K562 (cell line): Measurements from ENCODE around the gene TELO2. TPM values are rescaled to one million over a fixed set of nuclear protein-coding genes. Genes with fewer than 3 reads are reported as not detected.

Experiments
- DIDO1 ChIP-seq: fragments of 450-650 bp; IDR thresholded peaks from 2 replicates; pipeline ENCODE4 v1.6.1; 2016; ENCODE audit warnings: low read depth, missing biosample characterization, missing genetic modification characterization
- ERF ChIP-seq: fragments of 450-650 bp; formaldehyde crosslinking; IDR thresholded peaks from 2 replicates; pipeline ENCODE4 v1.4.0; 2020; ENCODE audit warnings: mild to moderate bottlenecking, mixed read lengths
- HMG20A ChIP-seq: fragments of 450-650 bp; formaldehyde crosslinking; conservative IDR thresholded peaks from 2 replicates; pipeline ENCODE4 v1.4.0; 2020; ENCODE audit warnings: mild to moderate bottlenecking, mixed read lengths
- MTA3 ChIP-seq: fragments of 450-650 bp; formaldehyde crosslinking; IDR thresholded peaks from 2 replicates; pipeline ENCODE4 v1.6.1; 2017; ENCODE audit warnings: mild to moderate bottlenecking, borderline replicate concordance
- MTF1 ChIP-seq: fragments of 250-450 bp; sonication (Bioruptor Pico); IDR thresholded peaks from 2 replicates; pipeline ENCODE4 v1.9.0; 2021; ENCODE audit warnings: moderate library complexity, mild to moderate bottlenecking, inconsistent platforms, borderline replicate concordance
- NUFIP1 ChIP-seq: fragments of 450-650 bp; IDR thresholded peaks from 2 replicates; pipeline ENCODE4 v1.6.1; 2018; ENCODE audit not compliant: partially characterized antibody
- PYGO2 ChIP-seq: fragments of 450-650 bp; IDR thresholded peaks from 2 replicates; pipeline ENCODE4 v1.6.1; 2016; ENCODE audit warnings: mild to moderate bottlenecking, missing genetic modification characterization, moderate library complexity, missing compliant biosample characterization
- SOX6 ChIP-seq: fragments of 450-650 bp; IDR thresholded peaks from 2 replicates; pipeline ENCODE4 v1.6.1; 2014; ENCODE audit warnings: mild to moderate bottlenecking
- TSC22D4 ChIP-seq: fragments of 450-650 bp; IDR thresholded peaks from 2 replicates; pipeline ENCODE4 v1.6.1; 2016; ENCODE audit warnings: missing genetic modification characterization, missing biosample characterization, control low read depth
- ZKSCAN3 ChIP-seq: fragments of 250-450 bp; sonication (Bioruptor Pico); IDR thresholded peaks from 2 replicates; pipeline ENCODE4 v1.4.0; 2020
- polyA plus RNA-seq, 8 experiments: library from polyadenylated mRNA; depleted of rRNA in 4 of 8; stranded (reverse) in 5 of 8; unstranded in 3 of 8; fragments of >200 nt; fragmentation: Nextera tagmentation in 2 of 8; fragmentation: Illumina TruSeq in 1 of 8; extraction: Ambion mirVana in 2 of 8; extraction: Trizol in 1 of 8; gene quantifications; 2 replicates each; pipeline versions ENCODE4 v1.2.1 to v1.2.3, GENCODE V29; 2011 to 2014; ENCODE audit warnings: inconsistent platforms in 1 of 8, missing spikeins in 1 of 8
- total RNA-seq, 7 experiments: library from RNA; depleted of rRNA in 6 of 7; stranded (reverse); fragments of >200 nt in 6 of 7; fragmentation: Illumina TruSeq in 2 of 7; extraction: Trizol in 2 of 7; gene quantifications; 2 replicates each; pipeline versions ENCODE4 v1.2.1 to v1.2.3, GENCODE V29; 2011 to 2021; ENCODE audit warnings: low replicate concordance in 1 of 7
- TF ChIP-seq, protein P1 (sequence below), 2 experiments: fragments of 200-800 bp in 1 of 2; sonication (Bioruptor generic) in 1 of 2; sonication (generic) in 1 of 2; formaldehyde crosslinking in 1 of 2; IDR thresholded peaks in 1 of 2; conservative IDR thresholded peaks in 1 of 2; 2 replicates each; pipeline versions ENCODE4 v1.5.0 to v1.6.1; 2016 to 2020; ENCODE audit warnings: missing compliant biosample characterization in 1 of 2, missing genetic modification characterization in 1 of 2, missing genetic modification reagents in 1 of 2
- TF ChIP-seq, protein P2 (sequence below): sonication (generic); IDR thresholded peaks from 2 replicates; pipeline ENCODE4 v1.6.1; 2016
- TF ChIP-seq, protein P3 (sequence below): fragments of 250-450 bp; sonication (Bioruptor Pico); IDR thresholded peaks from 2 replicates; pipeline ENCODE4 v1.8.0; 2021; ENCODE audit warnings: mild to moderate bottlenecking, moderate library complexity
- TF ChIP-seq, protein P4 (sequence below): fragments of 250-450 bp; sonication (Bioruptor Pico); IDR thresholded peaks from 2 replicates; pipeline ENCODE4 v1.4.0; 2020; ENCODE audit warnings: mild to moderate bottlenecking, moderate library complexity
- TF ChIP-seq, protein P5 (sequence below): sonication (generic); formaldehyde crosslinking; IDR thresholded peaks from 2 replicates; pipeline ENCODE4 v1.9.0; 2022; ENCODE audit warnings: mild to moderate bottlenecking, missing genetic modification reagents

Gene TELO2
- total and polyA plus RNA-seq, 9 of the 15 experiments (the other 6 are each of a cell fraction or from before 2014, with no cell fraction given): 0.51 to 91.8 (median 14.5) TPM

DNA sequence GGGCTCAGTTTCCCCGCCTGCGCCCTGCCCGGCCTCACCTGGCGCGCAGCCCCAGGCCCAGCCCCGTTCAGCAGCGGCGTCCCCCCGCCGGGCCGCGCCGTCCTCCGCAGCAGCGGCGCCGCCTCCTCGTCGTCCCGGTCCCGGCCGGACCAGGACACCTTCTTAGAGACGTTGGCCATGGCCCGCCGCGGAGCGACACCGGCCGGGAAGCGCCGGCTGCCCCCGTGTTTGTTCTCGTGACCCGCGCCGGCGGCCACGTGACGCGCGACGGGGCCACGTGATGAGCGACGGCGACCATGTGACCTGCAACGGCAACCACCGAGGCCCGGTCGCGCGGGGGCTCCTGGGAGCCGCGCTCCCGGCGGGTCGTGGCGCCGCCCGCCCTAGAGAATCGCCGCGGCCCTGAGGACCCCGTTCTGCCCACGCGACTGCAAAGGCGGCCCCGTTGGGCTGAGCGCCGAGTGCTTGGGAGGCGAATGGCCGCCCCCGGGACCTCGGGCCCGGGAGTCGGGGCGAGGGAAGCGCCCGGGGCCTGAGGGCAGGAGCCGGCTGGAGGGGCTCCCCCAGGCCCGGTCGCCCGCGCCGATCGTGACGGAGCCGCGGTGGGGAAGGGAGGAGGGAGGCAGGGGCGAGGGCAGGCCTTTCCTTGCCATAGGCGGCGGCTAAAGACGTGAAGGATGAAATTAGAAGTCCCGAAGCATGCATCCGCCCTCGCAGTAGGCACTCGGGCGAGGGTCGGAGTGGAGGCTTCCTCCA is 18.2 kb upstream of the TELO2 start, which contains the start of gene CLCN7 (continued):
- TF ChIP-seq HMG20A (CRISPR knock-in tag): no peak
- no peak for TF ChIP-seq MTF1
- TF ChIP-seq, protein P1, sequence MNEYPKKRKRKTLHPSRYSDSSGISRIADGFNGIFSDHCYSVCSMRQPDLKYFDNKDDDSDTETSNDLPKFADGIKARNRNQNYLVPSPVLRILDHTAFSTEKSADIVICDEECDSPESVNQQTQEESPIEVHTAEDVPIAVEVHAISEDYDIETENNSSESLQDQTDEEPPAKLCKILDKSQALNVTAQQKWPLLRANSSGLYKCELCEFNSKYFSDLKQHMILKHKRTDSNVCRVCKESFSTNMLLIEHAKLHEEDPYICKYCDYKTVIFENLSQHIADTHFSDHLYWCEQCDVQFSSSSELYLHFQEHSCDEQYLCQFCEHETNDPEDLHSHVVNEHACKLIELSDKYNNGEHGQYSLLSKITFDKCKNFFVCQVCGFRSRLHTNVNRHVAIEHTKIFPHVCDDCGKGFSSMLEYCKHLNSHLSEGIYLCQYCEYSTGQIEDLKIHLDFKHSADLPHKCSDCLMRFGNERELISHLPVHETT (CRISPR knock-in tag; conservative IDR thresholded peaks at IDR 0.05 in 1 of 2, IDR thresholded peaks at IDR 0.05 in 1 of 2): peak in 1 of 2 experiments; percentile 96; a peak in 2 of 4 replicates
- no peak for TF ChIP-seq TSC22D4 (tag)
- TF ChIP-seq, protein P2, sequence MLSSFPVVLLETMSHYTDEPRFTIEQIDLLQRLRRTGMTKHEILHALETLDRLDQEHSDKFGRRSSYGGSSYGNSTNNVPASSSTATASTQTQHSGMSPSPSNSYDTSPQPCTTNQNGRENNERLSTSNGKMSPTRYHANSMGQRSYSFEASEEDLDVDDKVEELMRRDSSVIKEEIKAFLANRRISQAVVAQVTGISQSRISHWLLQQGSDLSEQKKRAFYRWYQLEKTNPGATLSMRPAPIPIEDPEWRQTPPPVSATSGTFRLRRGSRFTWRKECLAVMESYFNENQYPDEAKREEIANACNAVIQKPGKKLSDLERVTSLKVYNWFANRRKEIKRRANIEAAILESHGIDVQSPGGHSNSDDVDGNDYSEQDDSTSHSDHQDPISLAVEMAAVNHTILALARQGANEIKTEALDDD: no peak
- no peak for TF ChIP-seq PYGO2
- TF ChIP-seq ZKSCAN3: no peak
- no peak for TF ChIP-seq ERF (CRISPR knock-in tag)
- peak; percentile 84; the same call in 1 of the 2 replicates for TF ChIP-seq MTA3
- TF ChIP-seq NUFIP1: no peak
- TF ChIP-seq, protein P3, sequence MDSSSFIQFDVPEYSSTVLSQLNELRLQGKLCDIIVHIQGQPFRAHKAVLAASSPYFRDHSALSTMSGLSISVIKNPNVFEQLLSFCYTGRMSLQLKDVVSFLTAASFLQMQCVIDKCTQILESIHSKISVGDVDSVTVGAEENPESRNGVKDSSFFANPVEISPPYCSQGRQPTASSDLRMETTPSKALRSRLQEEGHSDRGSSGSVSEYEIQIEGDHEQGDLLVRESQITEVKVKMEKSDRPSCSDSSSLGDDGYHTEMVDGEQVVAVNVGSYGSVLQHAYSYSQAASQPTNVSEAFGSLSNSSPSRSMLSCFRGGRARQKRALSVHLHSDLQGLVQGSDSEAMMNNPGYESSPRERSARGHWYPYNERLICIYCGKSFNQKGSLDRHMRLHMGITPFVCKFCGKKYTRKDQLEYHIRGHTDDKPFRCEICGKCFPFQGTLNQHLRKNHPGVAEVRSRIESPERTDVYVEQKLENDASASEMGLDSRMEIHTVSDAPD (CRISPR knock-in tag): no peak
- TF ChIP-seq SOX6: peak; percentile 53; the same call in 1 of the 2 replicates
- TF ChIP-seq, protein P4, sequence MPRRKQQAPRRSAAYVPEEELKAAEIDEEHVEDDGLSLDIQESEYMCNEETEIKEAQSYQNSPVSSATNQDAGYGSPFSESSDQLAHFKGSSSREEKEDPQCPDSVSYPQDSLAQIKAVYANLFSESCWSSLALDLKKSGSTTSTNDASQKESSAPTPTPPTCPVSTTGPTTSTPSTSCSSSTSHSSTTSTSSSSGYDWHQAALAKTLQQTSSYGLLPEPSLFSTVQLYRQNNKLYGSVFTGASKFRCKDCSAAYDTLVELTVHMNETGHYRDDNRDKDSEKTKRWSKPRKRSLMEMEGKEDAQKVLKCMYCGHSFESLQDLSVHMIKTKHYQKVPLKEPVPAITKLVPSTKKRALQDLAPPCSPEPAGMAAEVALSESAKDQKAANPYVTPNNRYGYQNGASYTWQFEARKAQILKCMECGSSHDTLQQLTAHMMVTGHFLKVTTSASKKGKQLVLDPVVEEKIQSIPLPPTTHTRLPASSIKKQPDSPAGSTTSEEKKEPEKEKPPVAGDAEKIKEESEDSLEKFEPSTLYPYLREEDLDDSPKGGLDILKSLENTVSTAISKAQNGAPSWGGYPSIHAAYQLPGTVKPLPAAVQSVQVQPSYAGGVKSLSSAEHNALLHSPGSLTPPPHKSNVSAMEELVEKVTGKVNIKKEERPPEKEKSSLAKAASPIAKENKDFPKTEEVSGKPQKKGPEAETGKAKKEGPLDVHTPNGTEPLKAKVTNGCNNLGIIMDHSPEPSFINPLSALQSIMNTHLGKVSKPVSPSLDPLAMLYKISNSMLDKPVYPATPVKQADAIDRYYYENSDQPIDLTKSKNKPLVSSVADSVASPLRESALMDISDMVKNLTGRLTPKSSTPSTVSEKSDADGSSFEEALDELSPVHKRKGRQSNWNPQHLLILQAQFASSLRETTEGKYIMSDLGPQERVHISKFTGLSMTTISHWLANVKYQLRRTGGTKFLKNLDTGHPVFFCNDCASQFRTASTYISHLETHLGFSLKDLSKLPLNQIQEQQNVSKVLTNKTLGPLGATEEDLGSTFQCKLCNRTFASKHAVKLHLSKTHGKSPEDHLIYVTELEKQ: no peak
- no peak for TF ChIP-seq DIDO1 (tag)
- TF ChIP-seq, protein P5, sequence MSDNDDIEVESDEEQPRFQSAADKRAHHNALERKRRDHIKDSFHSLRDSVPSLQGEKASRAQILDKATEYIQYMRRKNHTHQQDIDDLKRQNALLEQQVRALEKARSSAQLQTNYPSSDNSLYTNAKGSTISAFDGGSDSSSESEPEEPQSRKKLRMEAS (CRISPR knock-in tag): peak; percentile 98
